HepG2 (cell line): Measurements from ENCODE around the gene MXI1. TPM values are rescaled to one million over a fixed set of nuclear protein-coding genes. Genes with fewer than 3 reads are reported as not detected.
"Not testable (repeated sequence)": the region's sequence is repeated elsewhere in the genome, so short reads cannot be mapped to it uniquely, and the experiment has no call there.

Source experiments
- ATAC-seq: fragments of 200-7000 bp; cut with Tn5 transposase; 3 replicates; pipeline ENCODE4 v1.9.1; 2020; ENCODE audit warnings: mild to moderate bottlenecking, moderate library complexity
- BruUV-seq: library from RNA; stranded (reverse); fragments of 400-500 nt; replicated peaks from 2 replicates; lab custom pipeline; 2021; lab: Mats Ljungman, UMichigan
- CTCF ChIA-PET: fragments of 300-600 bp; formaldehyde crosslinking; extraction: SDS; loops from one replicate; lab custom pipeline; 2021; ENCODE audit warnings: low total read pairs, inconsistent platforms, low intra/inter-chr PET ratio; lab: Yijun Ruan, JAX
- POLR2A ChIA-PET: fragments of 350-600 bp; sonication (Branson Sonifier 250); formaldehyde crosslinking; loops from one replicate; lab custom pipeline; 2020; ENCODE audit warnings: antibody characterized with exemption, inconsistent platforms; lab: Yijun Ruan, JAX
- DNase-seq: peaks from one replicate; pipeline ENCODE4 v3.0.0-alpha.2; 2015; ENCODE audit warnings: low spot score
- FAIRE-seq: peaks from 3 replicates; lab custom pipeline; 2011; peaks lifted over from hg19 to GRCh38; lab: Jason Lieb, UNC
- H2AFZ ChIP-seq: one replicate; pipeline ENCODE4 v1.6.1; 2011; ENCODE audit warnings: low read length, inconsistent platforms
- H3K27ac ChIP-seq: fragments of 300-600 bp; 3 replicates; pipeline ENCODE4 v1.8.0; 2011; ENCODE audit warnings: mixed run types, mild to moderate bottlenecking, mixed read lengths, low read length, inconsistent platforms; ENCODE audit not compliant: insufficient read depth; ENCODE audit errors: extremely low read length
- H3K27me3 ChIP-seq, 2 experiments: fragments of 200-600 bp in 1 of 2; 2 replicates in 1 of 2; 3 replicates in 1 of 2; pipeline versions ENCODE4 v1.6.0 to v1.8.0; 2011; ENCODE audit warnings: low read length in 2 of 2, mild to moderate bottlenecking in 2 of 2, moderate library complexity in 2 of 2, inconsistent platforms in 1 of 2; ENCODE audit not compliant: insufficient read depth in 2 of 2, control insufficient read depth in 1 of 2
- H3K36me3 ChIP-seq, 2 experiments: fragments of 200-600 bp in 1 of 2; replicated peaks in 1 of 2; 2 replicates in 1 of 2; 3 replicates in 1 of 2; pipeline versions ENCODE4 v1.5.1 to v1.8.0; 2011; ENCODE audit warnings: low read length in 2 of 2, inconsistent platforms in 1 of 2; ENCODE audit not compliant: insufficient read depth in 2 of 2, control insufficient read depth in 1 of 2
- H3K4me1 ChIP-seq: 2 replicates; pipeline ENCODE4 v1.5.1; 2012; ENCODE audit warnings: low read length, inconsistent platforms; ENCODE audit not compliant: insufficient read depth
- H3K4me2 ChIP-seq: 2 replicates; pipeline ENCODE4 v1.6.0; 2011; ENCODE audit warnings: low read depth, low read length, inconsistent platforms
- H3K4me3 ChIP-seq, 3 experiments: fragments of 200-600 bp in 1 of 3; sonication (generic), shearing (Covaris generic) in 1 of 3; replicated peaks in 1 of 3; 2 replicates each; pipeline ENCODE4 v1.5.1; 2011 to 2016; ENCODE audit warnings: low read length in 3 of 3, inconsistent platforms in 2 of 3, low read depth in 2 of 3, mild to moderate bottlenecking in 2 of 3, control low read depth in 1 of 3, mixed read lengths in 1 of 3; ENCODE audit not compliant: insufficient read depth in 1 of 3
- H3K79me2 ChIP-seq: one replicate; pipeline ENCODE4 v1.6.1; 2011; ENCODE audit warnings: low read length, inconsistent platforms; ENCODE audit not compliant: insufficient read depth
- H3K9ac ChIP-seq: 2 replicates; pipeline ENCODE4 v1.6.0; 2011; ENCODE audit warnings: mild to moderate bottlenecking, low read depth, low read length, inconsistent platforms; ENCODE audit not compliant: insufficient read depth
- H3K9me3 ChIP-seq: 2 replicates; pipeline ENCODE4 v1.5.1; 2012; ENCODE audit warnings: mild to moderate bottlenecking, low read length
- H4K20me1 ChIP-seq: 2 replicates; pipeline ENCODE4 v1.6.0; 2011; ENCODE audit warnings: inconsistent platforms, mild to moderate bottlenecking, low read length, moderate library complexity; ENCODE audit not compliant: insufficient read depth
- PHF5A ChIP-seq: IDR thresholded peaks from one replicate; pipeline ENCODE4 v1.6.1; 2018; ENCODE audit warnings: low read depth, missing genetic modification reagents; ENCODE audit not compliant: unreplicated experiment
- WGBS: methylation state at CpG from one replicate; pipeline ENCODE4 v1.1.6; 2017; ENCODE audit warnings: low lambda C conversion rate; 5-methylcytosine and 5-hydroxymethylcytosine counted together
- in situ Hi-C: cut with HindIII; loops from 2 replicates; pipeline ENCODE4 v1.10.0; 2017; ENCODE audit warnings: low pct_unique_long_range_greater_than_20kb; ENCODE audit not compliant: extremely low pct_ligation_motif_present
- intact Hi-C: fragments of 100-400 bp; cut with micrococcal nuclease; formaldehyde crosslinking; loops from one replicate; pipeline ENCODE4 v1.10.0; 2022; ENCODE audit not compliant: unreplicated experiment
- polyA plus RNA-seq, 8 experiments: library from polyadenylated mRNA; depleted of rRNA in 3 of 8; stranded (reverse) in 7 of 8; unstranded in 1 of 8; fragments of >200 nt; fragmentation: Illumina TruSeq in 4 of 8; extraction: Trizol in 4 of 8; gene quantifications; 2 replicates each; pipeline versions ENCODE4 v1.2.1 to v1.2.3, GENCODE V29; 2011 to 2016; ENCODE audit warnings: low read depth in 4 of 8, missing spikeins in 1 of 8, mixed read lengths in 1 of 8; ENCODE audit not compliant: insufficient read depth in 1 of 8
- total RNA-seq, 5 experiments: library from RNA; depleted of rRNA; stranded (reverse); fragments of >200 nt; fragmentation: Illumina TruSeq; extraction: Trizol; gene quantifications; 2 replicates each; pipeline ENCODE4 v1.2.3, GENCODE V29; 2016; ENCODE audit warnings: low read depth in 1 of 5
- TF ChIP-seq, protein P1 (sequence below): sonication (generic); formaldehyde crosslinking; IDR thresholded peaks from 2 replicates; pipeline ENCODE4 v1.4.0; 2020; ENCODE audit warnings: missing genetic modification reagents
- TF ChIP-seq, protein P2 (sequence below): sonication (generic); formaldehyde crosslinking; IDR thresholded peaks from 2 replicates; pipeline ENCODE4 v1.4.0; 2020; ENCODE audit warnings: missing genetic modification reagents

MXI1 gene
- total and polyA plus RNA-seq, 2 of the 13 experiments (the other 11 are each of a cell fraction or from before 2014, with no cell fraction given): 6.6 to 22.0 TPM

DNA sequence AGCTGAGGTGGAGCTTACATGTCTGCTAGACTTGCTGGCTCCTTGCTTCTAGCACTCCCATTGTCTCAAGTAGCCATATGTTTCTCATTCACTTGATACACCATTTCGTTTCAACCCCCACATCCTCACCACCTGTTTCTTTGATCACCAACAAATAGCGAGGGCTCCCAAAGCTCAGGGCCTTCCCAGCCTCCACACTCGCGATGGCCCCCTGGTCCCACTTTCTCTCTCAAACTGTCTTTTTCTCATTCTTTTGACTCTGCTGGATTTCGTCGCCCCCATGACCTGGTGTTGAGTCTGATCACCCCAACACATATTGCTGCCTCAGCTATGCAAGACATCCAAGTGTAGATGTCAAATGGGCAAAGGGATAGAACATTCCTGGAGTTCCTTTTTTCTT lies 123.3 kb downstream of the MXI1 start:
- Histone ChIP-seq H3K9me3 (no peaks in the 10 kb centered on the region), H3K27ac (no peak overlapping the region), H3K36me3 (no peaks in the 10 kb centered on the region), H3K27me3 (peaks cover 0 to 15% of the 10 kb centered on the region in 2 experiments; a peak in 3 of 5 replicates), H3K9ac (no peak overlapping the region), H3K79me2 (no peaks in the 10 kb centered on the region), H3K4me2 (no peak overlapping the region), H3K4me3 (no peak overlapping the region), H4K20me1 (no peaks in the 10 kb centered on the region), H2AFZ (no peak overlapping the region), H3K4me1 (no peaks in the 10 kb centered on the region)
- in situ Hi-C loops: no loop called here
- TF ChIP-seq, protein P1, sequence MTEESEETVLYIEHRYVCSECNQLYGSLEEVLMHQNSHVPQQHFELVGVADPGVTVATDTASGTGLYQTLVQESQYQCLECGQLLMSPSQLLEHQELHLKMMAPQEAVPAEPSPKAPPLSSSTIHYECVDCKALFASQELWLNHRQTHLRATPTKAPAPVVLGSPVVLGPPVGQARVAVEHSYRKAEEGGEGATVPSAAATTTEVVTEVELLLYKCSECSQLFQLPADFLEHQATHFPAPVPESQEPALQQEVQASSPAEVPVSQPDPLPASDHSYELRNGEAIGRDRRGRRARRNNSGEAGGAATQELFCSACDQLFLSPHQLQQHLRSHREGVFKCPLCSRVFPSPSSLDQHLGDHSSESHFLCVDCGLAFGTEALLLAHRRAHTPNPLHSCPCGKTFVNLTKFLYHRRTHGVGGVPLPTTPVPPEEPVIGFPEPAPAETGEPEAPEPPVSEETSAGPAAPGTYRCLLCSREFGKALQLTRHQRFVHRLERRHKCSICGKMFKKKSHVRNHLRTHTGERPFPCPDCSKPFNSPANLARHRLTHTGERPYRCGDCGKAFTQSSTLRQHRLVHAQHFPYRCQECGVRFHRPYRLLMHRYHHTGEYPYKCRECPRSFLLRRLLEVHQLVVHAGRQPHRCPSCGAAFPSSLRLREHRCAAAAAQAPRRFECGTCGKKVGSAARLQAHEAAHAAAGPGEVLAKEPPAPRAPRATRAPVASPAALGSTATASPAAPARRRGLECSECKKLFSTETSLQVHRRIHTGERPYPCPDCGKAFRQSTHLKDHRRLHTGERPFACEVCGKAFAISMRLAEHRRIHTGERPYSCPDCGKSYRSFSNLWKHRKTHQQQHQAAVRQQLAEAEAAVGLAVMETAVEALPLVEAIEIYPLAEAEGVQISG (CRISPR knock-in tag): no peak
- TF ChIP-seq PHF5A (CRISPR knock-in tag): no peak
- TF ChIP-seq, protein P2, sequence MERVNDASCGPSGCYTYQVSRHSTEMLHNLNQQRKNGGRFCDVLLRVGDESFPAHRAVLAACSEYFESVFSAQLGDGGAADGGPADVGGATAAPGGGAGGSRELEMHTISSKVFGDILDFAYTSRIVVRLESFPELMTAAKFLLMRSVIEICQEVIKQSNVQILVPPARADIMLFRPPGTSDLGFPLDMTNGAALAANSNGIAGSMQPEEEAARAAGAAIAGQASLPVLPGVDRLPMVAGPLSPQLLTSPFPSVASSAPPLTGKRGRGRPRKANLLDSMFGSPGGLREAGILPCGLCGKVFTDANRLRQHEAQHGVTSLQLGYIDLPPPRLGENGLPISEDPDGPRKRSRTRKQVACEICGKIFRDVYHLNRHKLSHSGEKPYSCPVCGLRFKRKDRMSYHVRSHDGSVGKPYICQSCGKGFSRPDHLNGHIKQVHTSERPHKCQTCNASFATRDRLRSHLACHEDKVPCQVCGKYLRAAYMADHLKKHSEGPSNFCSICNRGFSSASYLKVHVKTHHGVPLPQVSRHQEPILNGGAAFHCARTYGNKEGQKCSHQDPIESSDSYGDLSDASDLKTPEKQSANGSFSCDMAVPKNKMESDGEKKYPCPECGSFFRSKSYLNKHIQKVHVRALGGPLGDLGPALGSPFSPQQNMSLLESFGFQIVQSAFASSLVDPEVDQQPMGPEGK: no peak
- DNase-seq (no peak), FAIRE-seq (no peak), ATAC-seq (no peak)
- 51% methylated on average over 6 of the region's 6 CpGs for WGBS
- ChIA-PET CTCF (no interaction called here), POLR2A (no interaction called here)
- BruUV-seq: no TSS peak
- intact Hi-C loops: no loop called here

DNA sequence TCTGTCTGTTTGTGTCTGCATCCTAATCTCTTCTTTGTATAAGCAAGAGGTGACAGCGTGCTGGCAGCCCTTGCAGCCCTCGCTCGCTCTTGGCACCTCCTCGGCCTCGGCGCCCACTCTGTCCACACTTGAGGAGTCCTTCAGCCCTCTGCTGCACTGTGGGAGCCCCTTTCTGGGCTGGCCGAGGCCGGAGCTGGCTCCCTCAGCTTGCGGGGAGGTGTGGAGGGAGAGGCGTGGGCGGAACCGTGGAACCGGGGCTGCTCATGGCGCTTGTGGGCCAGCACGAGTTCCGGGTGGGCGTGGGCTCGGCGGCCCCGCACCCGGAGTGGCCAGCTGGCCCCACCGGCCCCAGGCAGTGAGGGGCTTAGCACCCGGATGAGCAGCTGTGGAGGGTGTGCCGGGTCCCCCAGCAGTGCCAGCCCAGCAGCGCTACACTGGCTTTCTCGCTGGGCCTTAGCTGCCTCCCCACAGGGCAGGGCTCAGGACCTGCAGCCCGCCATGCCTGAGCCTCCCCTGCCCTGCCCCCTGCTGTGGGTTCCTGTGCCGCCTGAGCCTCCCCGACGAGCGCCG lies 123.9 kb downstream of the MXI1 start:
- H3K27ac ChIP-seq, DNase-seq, POLR2A ChIA-PET, H3K27me3 ChIP-seq, H3K79me2 ChIP-seq, in situ Hi-C loops, intact Hi-C loops, H3K9me3 ChIP-seq, CTCF ChIA-PET, H3K4me2 ChIP-seq, H4K20me1 ChIP-seq, H3K36me3 ChIP-seq, H3K9ac ChIP-seq, BruUV-seq, FAIRE-seq, H3K4me3 ChIP-seq, H2AFZ ChIP-seq, H3K4me1 ChIP-seq, ATAC-seq: not testable (repeated sequence)
- 75% methylated on average over 18 of the region's 32 CpGs for WGBS
